HepG2 (cell line): ENCODE results near the gene MBTPS1. TPM values are rescaled to one million over a fixed set of nuclear protein-coding genes. Genes with fewer than 3 reads are reported as not detected.
A peak's percentile ranks its signal among the peaks of the same experiment; 100 is the strongest.

Source experiments
- ARID3A ChIP-seq: IDR thresholded peaks from 2 replicates; pipeline ENCODE4 v1.6.1; 2012; ENCODE audit warnings: low read depth, low read length, improper control_type of control experiment
- FOXM1 ChIP-seq: sonication (generic); formaldehyde crosslinking; IDR thresholded peaks from 2 replicates; pipeline ENCODE4 v1.5.0; 2020; ENCODE audit warnings: missing genetic modification reagents
- GABPA ChIP-seq, 2 experiments: IDR thresholded peaks; 2 replicates each; pipeline ENCODE4 v1.6.1; 2011 to 2016; ENCODE audit warnings: low read depth in 2 of 2, low read length in 1 of 2, missing biosample characterization in 1 of 2, missing genetic modification characterization in 1 of 2
- HMGA1 ChIP-seq: sonication (generic); formaldehyde crosslinking; conservative IDR thresholded peaks from 2 replicates; pipeline ENCODE4 v1.4.0; 2020; ENCODE audit warnings: missing genetic modification reagents
- KLF16 ChIP-seq, 2 experiments: sonication (generic) in 1 of 2; formaldehyde crosslinking in 1 of 2; IDR thresholded peaks; 2 replicates each; pipeline versions ENCODE4 v1.6.1 to v1.8.0; 2016 to 2023; ENCODE audit warnings: missing genetic modification reagents in 2 of 2, missing compliant biosample characterization in 1 of 2
- NCOA1 ChIP-seq: sonication (generic); formaldehyde crosslinking; IDR thresholded peaks from 2 replicates; pipeline ENCODE4 v1.9.0; 2021; ENCODE audit warnings: missing genetic modification reagents
- SP5 ChIP-seq: IDR thresholded peaks from 2 replicates; pipeline ENCODE4 v1.6.1; 2016; ENCODE audit warnings: low read depth, borderline replicate concordance
- TEAD3 ChIP-seq: optimal IDR thresholded peaks from 2 replicates; pipeline ENCODE3; 2016; ENCODE audit warnings: borderline replicate concordance
- THAP7 ChIP-seq: sonication (generic); formaldehyde crosslinking; IDR thresholded peaks from 2 replicates; pipeline ENCODE4 v1.8.1; 2023; ENCODE audit warnings: mild to moderate bottlenecking, missing genetic modification reagents
- ZBTB21 ChIP-seq: sonication (generic); formaldehyde crosslinking; IDR thresholded peaks from 2 replicates; pipeline ENCODE4 v1.4.0; 2020; ENCODE audit warnings: missing genetic modification reagents
- ZNF3 ChIP-seq: IDR thresholded peaks from 2 replicates; pipeline ENCODE4 v1.7.0; 2017; ENCODE audit warnings: inconsistent platforms
- polyA plus RNA-seq, 8 experiments: library from polyadenylated mRNA; depleted of rRNA in 3 of 8; stranded (reverse) in 7 of 8; unstranded in 1 of 8; fragments of >200 nt; fragmentation: Illumina TruSeq in 4 of 8; extraction: Trizol in 4 of 8; gene quantifications; 2 replicates each; pipeline versions ENCODE4 v1.2.1 to v1.2.3, GENCODE V29; 2011 to 2016; ENCODE audit warnings: low read depth in 4 of 8, missing spikeins in 1 of 8, mixed read lengths in 1 of 8; ENCODE audit not compliant: insufficient read depth in 1 of 8
- total RNA-seq, 5 experiments: library from RNA; depleted of rRNA; stranded (reverse); fragments of >200 nt; fragmentation: Illumina TruSeq; extraction: Trizol; gene quantifications; 2 replicates each; pipeline ENCODE4 v1.2.3, GENCODE V29; 2016; ENCODE audit warnings: low read depth in 1 of 5
- TF ChIP-seq, protein P1 (sequence below): sonication (generic); formaldehyde crosslinking; IDR thresholded peaks from 2 replicates; pipeline ENCODE4 v1.4.0; 2020; ENCODE audit warnings: missing genetic modification reagents, borderline replicate concordance
- TF ChIP-seq, protein P2 (sequence below): sonication (generic); formaldehyde crosslinking; IDR thresholded peaks from 2 replicates; pipeline ENCODE4 v1.5.1; 2020; ENCODE audit warnings: missing genetic modification reagents, mild to moderate bottlenecking, borderline replicate concordance
- TF ChIP-seq, protein P3 (sequence below): sonication (generic); formaldehyde crosslinking; IDR thresholded peaks from 2 replicates; pipeline ENCODE4 v1.5.0; 2020; ENCODE audit warnings: missing genetic modification reagents
- TF ChIP-seq, protein P4 (sequence below): sonication (generic); formaldehyde crosslinking; IDR thresholded peaks from 2 replicates; pipeline ENCODE4 v1.4.0; 2020; ENCODE audit warnings: missing genetic modification reagents, borderline replicate concordance
- TF ChIP-seq, protein P5 (sequence below): sonication (generic); formaldehyde crosslinking; IDR thresholded peaks from 2 replicates; pipeline ENCODE4 v1.5.1; 2020; ENCODE audit warnings: missing genetic modification reagents, mild to moderate bottlenecking, borderline replicate concordance

The MBTPS1 gene
- total and polyA plus RNA-seq, 2 of the 13 experiments (the other 11 are each of a cell fraction or from before 2014, with no cell fraction given): 56.7 to 91.3 TPM

- 0 out of 2 replicates have a peak, but pooled peaks have one; percentile 79 for TF ChIP-seq FOXM1 (CRISPR knock-in tag)
- TF ChIP-seq, protein P1, sequence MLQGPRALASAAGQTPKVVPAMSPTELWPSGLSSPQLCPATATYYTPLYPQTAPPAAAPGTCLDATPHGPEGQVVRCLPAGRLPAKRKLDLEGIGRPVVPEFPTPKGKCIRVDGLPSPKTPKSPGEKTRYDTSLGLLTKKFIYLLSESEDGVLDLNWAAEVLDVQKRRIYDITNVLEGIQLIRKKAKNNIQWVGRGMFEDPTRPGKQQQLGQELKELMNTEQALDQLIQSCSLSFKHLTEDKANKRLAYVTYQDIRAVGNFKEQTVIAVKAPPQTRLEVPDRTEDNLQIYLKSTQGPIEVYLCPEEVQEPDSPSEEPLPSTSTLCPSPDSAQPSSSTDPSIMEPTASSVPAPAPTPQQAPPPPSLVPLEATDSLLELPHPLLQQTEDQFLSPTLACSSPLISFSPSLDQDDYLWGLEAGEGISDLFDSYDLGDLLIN (CRISPR knock-in tag): peak; percentile 62; the same call in 1 of the 2 replicates
- TF ChIP-seq THAP7: no peak
- TF ChIP-seq GABPA (IDR thresholded peaks at IDR 0.05; ENCODE audit: low read depth, low read length): peak; percentile 21; the same call in 1 of the 2 replicates
- TF ChIP-seq GABPA (CRISPR knock-in tag; IDR thresholded peaks at IDR 0.05; ENCODE audit: low read depth): peak; percentile 66
- TF ChIP-seq, protein P2, sequence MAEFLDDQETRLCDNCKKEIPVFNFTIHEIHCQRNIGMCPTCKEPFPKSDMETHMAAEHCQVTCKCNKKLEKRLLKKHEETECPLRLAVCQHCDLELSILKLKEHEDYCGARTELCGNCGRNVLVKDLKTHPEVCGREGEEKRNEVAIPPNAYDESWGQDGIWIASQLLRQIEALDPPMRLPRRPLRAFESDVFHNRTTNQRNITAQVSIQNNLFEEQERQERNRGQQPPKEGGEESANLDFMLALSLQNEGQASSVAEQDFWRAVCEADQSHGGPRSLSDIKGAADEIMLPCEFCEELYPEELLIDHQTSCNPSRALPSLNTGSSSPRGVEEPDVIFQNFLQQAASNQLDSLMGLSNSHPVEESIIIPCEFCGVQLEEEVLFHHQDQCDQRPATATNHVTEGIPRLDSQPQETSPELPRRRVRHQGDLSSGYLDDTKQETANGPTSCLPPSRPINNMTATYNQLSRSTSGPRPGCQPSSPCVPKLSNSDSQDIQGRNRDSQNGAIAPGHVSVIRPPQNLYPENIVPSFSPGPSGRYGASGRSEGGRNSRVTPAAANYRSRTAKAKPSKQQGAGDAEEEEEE (CRISPR knock-in tag): no peak
- no peak for TF ChIP-seq SP5 (CRISPR knock-in tag)
- TF ChIP-seq, protein P3, sequence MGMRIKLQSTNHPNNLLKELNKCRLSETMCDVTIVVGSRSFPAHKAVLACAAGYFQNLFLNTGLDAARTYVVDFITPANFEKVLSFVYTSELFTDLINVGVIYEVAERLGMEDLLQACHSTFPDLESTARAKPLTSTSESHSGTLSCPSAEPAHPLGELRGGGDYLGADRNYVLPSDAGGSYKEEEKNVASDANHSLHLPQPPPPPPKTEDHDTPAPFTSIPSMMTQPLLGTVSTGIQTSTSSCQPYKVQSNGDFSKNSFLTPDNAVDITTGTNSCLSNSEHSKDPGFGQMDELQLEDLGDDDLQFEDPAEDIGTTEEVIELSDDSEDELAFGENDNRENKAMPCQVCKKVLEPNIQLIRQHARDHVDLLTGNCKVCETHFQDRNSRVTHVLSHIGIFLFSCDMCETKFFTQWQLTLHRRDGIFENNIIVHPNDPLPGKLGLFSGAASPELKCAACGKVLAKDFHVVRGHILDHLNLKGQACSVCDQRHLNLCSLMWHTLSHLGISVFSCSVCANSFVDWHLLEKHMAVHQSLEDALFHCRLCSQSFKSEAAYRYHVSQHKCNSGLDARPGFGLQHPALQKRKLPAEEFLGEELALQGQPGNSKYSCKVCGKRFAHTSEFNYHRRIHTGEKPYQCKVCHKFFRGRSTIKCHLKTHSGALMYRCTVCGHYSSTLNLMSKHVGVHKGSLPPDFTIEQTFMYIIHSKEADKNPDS (CRISPR knock-in tag): no peak; the same call in 1 of the 2 replicates
- TF ChIP-seq, protein P4, sequence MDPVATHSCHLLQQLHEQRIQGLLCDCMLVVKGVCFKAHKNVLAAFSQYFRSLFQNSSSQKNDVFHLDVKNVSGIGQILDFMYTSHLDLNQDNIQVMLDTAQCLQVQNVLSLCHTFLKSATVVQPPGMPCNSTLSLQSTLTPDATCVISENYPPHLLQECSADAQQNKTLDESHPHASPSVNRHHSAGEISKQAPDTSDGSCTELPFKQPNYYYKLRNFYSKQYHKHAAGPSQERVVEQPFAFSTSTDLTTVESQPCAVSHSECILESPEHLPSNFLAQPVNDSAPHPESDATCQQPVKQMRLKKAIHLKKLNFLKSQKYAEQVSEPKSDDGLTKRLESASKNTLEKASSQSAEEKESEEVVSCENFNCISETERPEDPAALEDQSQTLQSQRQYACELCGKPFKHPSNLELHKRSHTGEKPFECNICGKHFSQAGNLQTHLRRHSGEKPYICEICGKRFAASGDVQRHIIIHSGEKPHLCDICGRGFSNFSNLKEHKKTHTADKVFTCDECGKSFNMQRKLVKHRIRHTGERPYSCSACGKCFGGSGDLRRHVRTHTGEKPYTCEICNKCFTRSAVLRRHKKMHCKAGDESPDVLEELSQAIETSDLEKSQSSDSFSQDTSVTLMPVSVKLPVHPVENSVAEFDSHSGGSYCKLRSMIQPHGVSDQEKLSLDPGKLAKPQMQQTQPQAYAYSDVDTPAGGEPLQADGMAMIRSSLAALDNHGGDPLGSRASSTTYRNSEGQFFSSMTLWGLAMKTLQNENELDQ (CRISPR knock-in tag): no peak
- TF ChIP-seq ZNF3 (CRISPR knock-in tag): no peak
- TF ChIP-seq KLF16 (CRISPR knock-in tag; IDR thresholded peaks at IDR 0.05): no peak
- TF ChIP-seq TEAD3 (CRISPR knock-in tag): no peak
- TF ChIP-seq, protein P5, sequence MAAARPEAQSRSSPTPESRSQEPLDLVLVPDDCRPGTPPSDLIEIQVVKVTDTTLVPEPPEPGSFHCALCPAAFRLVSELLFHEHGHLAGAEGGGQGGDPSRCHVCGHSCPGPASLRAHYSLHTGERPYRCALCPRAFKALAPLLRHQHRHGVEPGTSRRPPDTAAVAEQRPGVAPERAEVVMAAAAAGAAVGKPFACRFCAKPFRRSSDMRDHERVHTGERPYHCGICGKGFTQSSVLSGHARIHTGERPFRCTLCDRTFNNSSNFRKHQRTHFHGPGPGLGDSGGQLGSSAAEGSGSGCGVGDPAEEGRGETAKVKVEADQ (CRISPR knock-in tag): no peak
- TF ChIP-seq ARID3A: no peak
- no peak for TF ChIP-seq ZBTB21
- no peak for TF ChIP-seq HMGA1 (CRISPR knock-in tag)
- no peak for TF ChIP-seq NCOA1 (CRISPR knock-in tag)
Observed at GRCh38 chr16:84115919-84116719, 623 bp downstream of the MBTPS1 start (continued).
